Tibial nerve (tissue), 4 donors: Measurements from ENCODE around the gene E2F2.

Experiments
- EP300 ChIP-seq, 2 donors: sonication (generic); formaldehyde crosslinking; IDR thresholded peaks; one replicate each; pipeline ENCODE4 v1.6.1; 2017; ENCODE audit warnings: antibody characterized with exemption in 2 of 2, mild to moderate bottlenecking in 1 of 2
- POLR2A ChIP-seq, 2 donors: fragments of 450-650 bp; IDR thresholded peaks; one replicate each; pipeline ENCODE4 v1.6.1; 2017; ENCODE audit warnings: antibody characterized with exemption in 2 of 2, mild to moderate bottlenecking in 2 of 2, moderate library complexity in 2 of 2
- TF ChIP-seq, protein P1 (sequence below), 5 experiments: fragments of 200-600 bp in 3 of 5; fragments of 450-650 bp in 2 of 5; sonication (generic) in 3 of 5; IDR thresholded peaks; one replicate each; pipeline ENCODE4 v1.5.1; 2016 to 2019; ENCODE audit warnings: antibody characterized with exemption in 5 of 5, mild to moderate bottlenecking in 3 of 5, moderate library complexity in 2 of 5

DNA sequence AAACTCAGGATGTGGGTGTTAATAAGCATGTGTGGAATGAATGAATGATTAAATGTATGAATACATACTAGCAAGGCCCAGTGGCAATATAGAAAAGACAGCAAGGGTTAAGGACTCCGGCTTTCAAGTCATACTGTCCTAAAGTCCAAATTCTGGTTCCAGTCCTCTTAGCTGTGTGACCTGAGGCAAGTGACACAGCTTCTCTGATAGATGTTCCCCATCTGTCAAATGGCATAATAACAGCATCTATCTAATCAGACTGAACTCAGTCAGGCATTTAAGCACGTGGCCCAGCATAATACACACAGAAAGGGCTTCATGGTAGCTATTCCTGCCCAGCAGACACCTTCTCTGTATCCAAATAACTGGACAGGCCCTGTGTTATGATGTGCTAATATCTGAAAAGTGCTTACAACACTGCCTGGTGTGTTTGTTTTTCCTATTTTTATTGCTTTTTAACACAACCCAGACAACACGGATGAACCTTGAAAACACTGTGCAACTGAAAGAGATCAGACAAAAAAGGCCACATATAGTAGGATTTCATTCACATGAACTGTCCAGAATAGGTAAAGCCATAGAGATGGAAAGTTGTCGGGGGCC is 59.5 kb downstream of the E2F2 start:
- TF ChIP-seq, protein P1, sequence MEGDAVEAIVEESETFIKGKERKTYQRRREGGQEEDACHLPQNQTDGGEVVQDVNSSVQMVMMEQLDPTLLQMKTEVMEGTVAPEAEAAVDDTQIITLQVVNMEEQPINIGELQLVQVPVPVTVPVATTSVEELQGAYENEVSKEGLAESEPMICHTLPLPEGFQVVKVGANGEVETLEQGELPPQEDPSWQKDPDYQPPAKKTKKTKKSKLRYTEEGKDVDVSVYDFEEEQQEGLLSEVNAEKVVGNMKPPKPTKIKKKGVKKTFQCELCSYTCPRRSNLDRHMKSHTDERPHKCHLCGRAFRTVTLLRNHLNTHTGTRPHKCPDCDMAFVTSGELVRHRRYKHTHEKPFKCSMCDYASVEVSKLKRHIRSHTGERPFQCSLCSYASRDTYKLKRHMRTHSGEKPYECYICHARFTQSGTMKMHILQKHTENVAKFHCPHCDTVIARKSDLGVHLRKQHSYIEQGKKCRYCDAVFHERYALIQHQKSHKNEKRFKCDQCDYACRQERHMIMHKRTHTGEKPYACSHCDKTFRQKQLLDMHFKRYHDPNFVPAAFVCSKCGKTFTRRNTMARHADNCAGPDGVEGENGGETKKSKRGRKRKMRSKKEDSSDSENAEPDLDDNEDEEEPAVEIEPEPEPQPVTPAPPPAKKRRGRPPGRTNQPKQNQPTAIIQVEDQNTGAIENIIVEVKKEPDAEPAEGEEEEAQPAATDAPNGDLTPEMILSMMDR (IDR thresholded peaks at IDR 0.05) = no peak
- TF ChIP-seq POLR2A (IDR thresholded peaks at IDR 0.05) (no peak), EP300 (IDR thresholded peaks at IDR 0.05) (no peak)
